Nephron progenitor cell (in vitro differentiated cells): Measurements from ENCODE around the gene CD40LG.

Source experiments
- DNase-seq: peaks from one replicate; pipeline ENCODE4 v3.0.0; 2021
- H3K27ac Mint-ChIP-seq: 2 replicates; pipeline ENCODE4 v1.8.0; 2021; ENCODE audit warnings: mild to moderate bottlenecking, moderate library complexity, mixed read lengths
- H3K27me3 Mint-ChIP-seq: 2 replicates; pipeline ENCODE4 v1.8.0; 2021; ENCODE audit warnings: mild to moderate bottlenecking, low read depth, mixed read lengths; ENCODE audit not compliant: poor library complexity
- H3K36me3 Mint-ChIP-seq: 2 replicates; pipeline ENCODE4 v1.8.0; 2021; ENCODE audit warnings: low read depth, mixed read lengths
- H3K4me1 Mint-ChIP-seq: 2 replicates; pipeline ENCODE4 v1.8.0; 2021; ENCODE audit warnings: mixed read lengths
- H3K4me3 Mint-ChIP-seq: 2 replicates; pipeline ENCODE4 v1.8.0; 2021; ENCODE audit warnings: mild to moderate bottlenecking, moderate library complexity, mixed read lengths
- H3K9me3 Mint-ChIP-seq: 2 replicates; pipeline ENCODE4 v1.8.0; 2021; ENCODE audit warnings: mild to moderate bottlenecking, moderate library complexity, mixed read lengths
- CTCF ChIP-seq: fragments of 200-600 bp; sonication (generic); IDR thresholded peaks from 2 replicates; pipeline ENCODE4 v1.5.0; 2021; ENCODE audit warnings: antibody characterized with exemption

Gene CD40LG

GRCh38 chrX:136647677-136648360, at the start of gene CD40LG:
CD40LG (plus strand) TSS chrX:136648158; CDS start chrX:136648249, 91 bp downstream.
- Mint-ChIP-seq H3K36me3 (peaks cover 11% of the 10 kb centered on the region), H3K4me3 (no peak within 1 kb of the TSS), H3K4me1 (peaks cover 17% of the 10 kb centered on the region), H3K27me3 (peaks cover 7% of the 10 kb centered on the region), H3K27ac (no peak within 1 kb of the TSS), H3K9me3 (peaks cover 52% of the 10 kb centered on the region)
- no peak for TF ChIP-seq CTCF
- no peak for DNase-seq

GRCh38 chrX:136598631-136599030, 49.3 kb upstream of the CD40LG start:
- H3K27ac Mint-ChIP-seq, result no peak overlapping the region

GRCh38 chrX:136600059-136600458, 47.9 kb upstream of the CD40LG start:
- Mint-ChIP-seq H3K4me3 (no peak overlapping the region), H3K36me3 (no peaks in the 10 kb centered on the region), H3K4me1 (no peaks in the 10 kb centered on the region), H3K27me3 (no peaks in the 10 kb centered on the region), H3K9me3 (peaks cover 22% of the 10 kb centered on the region), H3K27ac (no peak overlapping the region)
- no peak for TF ChIP-seq CTCF
- no peak for DNase-seq

More at GRCh38 chrX:136598631-136599030, 49.3 kb upstream of the CD40LG start:
- Mint-ChIP-seq H3K9me3 (peaks cover 35% of the 10 kb centered on the region), H3K4me1 (no peaks in the 10 kb centered on the region), H3K4me3 (no peak overlapping the region), H3K36me3 (no peaks in the 10 kb centered on the region), H3K27me3 (no peaks in the 10 kb centered on the region)
- TF ChIP-seq CTCF, result no peak
- no peak for DNase-seq

GRCh38 chrX:136607236-136607635, 40.7 kb upstream of the CD40LG start:
- Mint-ChIP-seq H3K9me3 (peaks cover 38% of the 10 kb centered on the region), H3K4me3 (no peak overlapping the region), H3K27ac (no peak overlapping the region), H3K4me1 (no peaks in the 10 kb centered on the region), H3K36me3 (no peaks in the 10 kb centered on the region), H3K27me3 (peaks cover 7% of the 10 kb centered on the region)
- no peak for TF ChIP-seq CTCF
- no peak for DNase-seq

- peak; percentile 5 for DNase-seq
- peaks cover 41% of the 10 kb centered on the region for H3K9me3 Mint-ChIP-seq
- no peak overlapping the region for H3K27ac Mint-ChIP-seq
- H3K27me3 Mint-ChIP-seq, result peaks cover 7% of the 10 kb centered on the region
- H3K4me1 Mint-ChIP-seq, result no peaks in the 10 kb centered on the region
- no peak overlapping the region for H3K4me3 Mint-ChIP-seq
- H3K36me3 Mint-ChIP-seq, result no peaks in the 10 kb centered on the region
- peak; percentile 13 for TF ChIP-seq CTCF
Observed at GRCh38 chrX:136608295-136608933, 39.5 kb upstream of the CD40LG start.
